HG03196 (cell line): ENCODE results near the gene SENP3.
A peak's percentile ranks its signal among the peaks of the same experiment; 100 is the strongest.

Experiments
- ATAC-seq: cut with Tn5 transposase; IDR thresholded peaks from one replicate; pipeline ENCODE4 v1.9.1; 2021; ENCODE audit not compliant: unreplicated experiment

Gene SENP3

GRCh38 chr17:7555320-7555948, 6.3 kb upstream of the SENP3 start:
- no peak for ATAC-seq

DNA sequence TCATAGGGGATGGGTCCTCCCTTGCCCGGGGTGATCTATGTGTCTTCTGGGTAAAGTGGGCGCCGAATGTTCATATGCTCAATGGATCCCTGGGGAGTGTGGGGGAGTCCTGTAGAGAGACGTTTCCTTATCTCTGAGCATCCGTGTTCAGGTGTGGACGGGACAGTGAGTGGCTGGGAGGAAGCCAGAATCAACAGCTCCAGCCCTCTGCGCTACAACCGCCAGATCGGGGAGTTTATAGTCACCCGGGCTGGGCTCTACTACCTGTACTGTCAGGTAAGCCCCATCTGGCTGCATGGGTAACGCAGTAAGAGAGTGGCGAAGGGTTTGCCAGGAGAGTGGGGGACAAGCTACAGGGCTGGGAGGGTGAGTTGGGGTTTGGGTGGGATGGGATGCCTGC, 5.1 kb upstream of the SENP3 start:
- ATAC-seq, result no peak

DNA sequence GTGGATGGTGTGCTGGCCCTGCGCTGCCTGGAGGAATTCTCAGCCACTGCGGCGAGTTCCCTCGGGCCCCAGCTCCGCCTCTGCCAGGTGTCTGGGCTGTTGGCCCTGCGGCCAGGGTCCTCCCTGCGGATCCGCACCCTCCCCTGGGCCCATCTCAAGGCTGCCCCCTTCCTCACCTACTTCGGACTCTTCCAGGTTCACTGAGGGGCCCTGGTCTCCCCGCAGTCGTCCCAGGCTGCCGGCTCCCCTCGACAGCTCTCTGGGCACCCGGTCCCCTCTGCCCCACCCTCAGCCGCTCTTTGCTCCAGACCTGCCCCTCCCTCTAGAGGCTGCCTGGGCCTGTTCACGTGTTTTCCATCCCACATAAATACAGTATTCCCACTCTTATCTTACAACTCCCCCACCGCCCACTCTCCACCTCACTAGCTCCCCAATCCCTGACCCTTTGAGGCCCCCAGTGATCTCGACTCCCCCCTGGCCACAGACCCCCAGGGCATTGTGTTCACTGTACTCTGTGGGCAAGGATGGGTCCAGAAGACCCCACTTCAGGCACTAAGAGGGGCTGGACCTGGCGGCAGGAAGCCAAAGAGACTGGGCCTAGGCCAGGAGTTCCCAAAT, 4.5 kb upstream of the SENP3 start:
- no peak for ATAC-seq

- ATAC-seq, result no peak
Observed at GRCh38 chr17:7557775-7558543, 3.8 kb upstream of the SENP3 start.

DNA sequence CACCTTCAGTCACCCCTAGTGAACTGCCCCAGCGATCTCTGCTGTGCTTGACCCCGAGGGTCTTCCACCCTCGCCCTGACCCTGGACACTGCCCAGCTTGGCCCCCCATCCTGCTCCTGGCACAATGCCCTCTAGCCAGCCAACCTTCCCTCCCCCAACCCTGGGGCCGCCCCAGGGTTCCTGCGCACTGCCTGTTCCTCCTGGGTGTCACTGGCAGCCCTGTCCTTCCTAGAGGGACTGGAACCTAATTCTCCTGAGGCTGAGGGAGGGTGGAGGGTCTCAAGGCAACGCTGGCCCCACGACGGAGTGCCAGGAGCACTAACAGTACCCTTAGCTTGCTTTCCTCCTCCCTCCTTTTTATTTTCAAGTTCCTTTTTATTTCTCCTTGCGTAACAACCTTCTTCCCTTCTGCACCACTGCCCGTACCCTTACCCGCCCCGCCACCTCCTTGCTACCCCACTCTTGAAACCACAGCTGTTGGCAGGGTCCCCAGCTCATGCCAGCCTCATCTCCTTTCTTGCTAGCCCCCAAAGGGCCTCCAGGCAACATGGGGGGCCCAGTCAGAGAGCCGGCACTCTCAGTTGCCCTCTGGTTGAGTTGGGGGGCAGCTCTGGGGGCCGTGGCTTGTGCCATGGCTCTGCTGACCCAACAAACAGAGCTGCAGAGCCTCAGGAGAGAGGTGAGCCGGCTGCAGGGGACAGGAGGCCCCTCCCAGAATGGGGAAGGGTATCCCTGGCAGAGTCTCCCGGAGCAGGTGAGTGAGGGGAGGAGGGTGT, 3.0 kb upstream of the SENP3 start, which contains the start of gene TNFSF13:
TNFSF13 (plus strand) TSS at position 207 of the 776 bp plus-strand sequence; CDS start at position 497, 290 bp downstream.
- no peak for ATAC-seq

GRCh38 chr17:7559320-7560171, 2.2 kb upstream of the SENP3 start:
- ATAC-seq, result no peak

DNA sequence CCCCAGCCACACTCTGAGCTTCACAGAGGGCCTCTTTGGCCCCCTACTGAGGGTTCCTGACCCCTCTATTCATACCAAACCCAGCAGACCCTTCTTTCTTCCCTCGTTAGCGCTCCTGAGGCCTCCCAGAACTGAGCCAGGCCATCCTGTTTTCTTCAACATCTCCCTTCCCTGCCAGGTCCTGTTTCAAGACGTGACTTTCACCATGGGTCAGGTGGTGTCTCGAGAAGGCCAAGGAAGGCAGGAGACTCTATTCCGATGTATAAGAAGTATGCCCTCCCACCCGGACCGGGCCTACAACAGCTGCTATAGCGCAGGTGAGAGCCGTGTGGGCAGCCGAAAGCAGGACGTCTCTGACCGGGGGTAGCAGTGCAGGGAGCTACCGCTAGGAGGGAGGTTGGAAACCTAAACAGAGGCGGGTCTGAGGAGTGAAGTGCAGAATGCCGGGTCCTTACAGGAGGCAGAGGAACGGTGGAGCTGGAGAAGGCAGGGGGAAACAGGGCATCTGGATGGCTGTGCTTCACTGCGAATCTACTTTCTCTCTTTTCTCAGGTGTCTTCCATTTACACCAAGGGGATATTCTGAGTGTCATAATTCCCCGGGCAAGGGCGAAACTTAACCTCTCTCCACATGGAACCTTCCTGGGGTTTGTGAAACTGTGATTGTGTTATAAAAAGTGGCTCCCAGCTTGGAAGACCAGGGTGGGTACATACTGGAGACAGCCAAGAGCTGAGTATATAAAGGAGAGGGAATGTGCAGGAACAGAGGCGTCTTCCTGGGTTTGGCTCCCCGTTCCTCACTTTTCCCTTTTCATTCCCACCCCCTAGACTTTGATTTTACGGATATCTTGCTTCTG, 1.3 kb upstream of the SENP3 start:
- ATAC-seq, result no peak

DNA sequence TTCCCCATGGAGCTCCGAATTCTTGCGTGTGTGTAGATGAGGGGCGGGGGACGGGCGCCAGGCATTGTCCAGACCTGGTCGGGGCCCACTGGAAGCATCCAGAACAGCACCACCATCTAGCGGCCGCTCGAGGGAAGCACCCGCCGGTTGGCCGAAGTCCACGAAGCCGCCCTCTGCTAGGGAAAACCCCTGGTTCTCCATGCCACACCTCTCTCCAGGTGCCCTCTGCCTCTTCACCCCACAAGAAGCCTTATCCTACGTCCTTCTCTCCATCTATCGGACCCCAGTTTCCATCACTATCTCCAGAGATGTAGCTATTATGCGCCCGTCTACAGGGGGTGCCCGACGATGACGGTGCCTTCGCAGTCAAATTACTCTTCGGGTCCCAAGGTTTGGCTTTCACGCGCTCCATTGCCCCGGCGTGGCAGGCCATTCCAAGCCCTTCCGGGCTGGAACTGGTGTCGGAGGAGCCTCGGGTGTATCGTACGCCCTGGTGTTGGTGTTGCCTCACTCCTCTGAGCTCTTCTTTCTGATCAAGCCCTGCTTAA, 617 bp upstream of the SENP3 start:
- ATAC-seq, result peak; percentile 48

- ATAC-seq, result no peak
Observed at GRCh38 chr17:7562208-7562605, 488 bp downstream of the SENP3 start.

GRCh38 chr17:7563115-7563869, 1.6 kb downstream of the SENP3 start:
- ATAC-seq, result no peak

- ATAC-seq, result no peak
Observed at GRCh38 chr17:7569571-7569970, 7.9 kb downstream of the SENP3 start.

- ATAC-seq, result no peak
Observed at GRCh38 chr17:7570351-7570750, 8.6 kb downstream of the SENP3 start.

DNA sequence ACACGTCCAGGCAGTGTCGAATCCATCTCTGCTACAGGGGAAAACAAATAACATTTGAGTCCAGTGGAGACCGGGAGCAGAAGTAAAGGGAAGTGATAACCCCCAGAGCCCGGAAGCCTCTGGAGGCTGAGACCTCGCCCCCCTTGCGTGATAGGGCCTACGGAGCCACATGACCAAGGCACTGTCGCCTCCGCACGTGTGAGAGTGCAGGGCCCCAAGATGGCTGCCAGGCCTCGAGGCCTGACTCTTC, 10.5 kb downstream of the SENP3 start:
- peak; percentile 87 for ATAC-seq

DNA sequence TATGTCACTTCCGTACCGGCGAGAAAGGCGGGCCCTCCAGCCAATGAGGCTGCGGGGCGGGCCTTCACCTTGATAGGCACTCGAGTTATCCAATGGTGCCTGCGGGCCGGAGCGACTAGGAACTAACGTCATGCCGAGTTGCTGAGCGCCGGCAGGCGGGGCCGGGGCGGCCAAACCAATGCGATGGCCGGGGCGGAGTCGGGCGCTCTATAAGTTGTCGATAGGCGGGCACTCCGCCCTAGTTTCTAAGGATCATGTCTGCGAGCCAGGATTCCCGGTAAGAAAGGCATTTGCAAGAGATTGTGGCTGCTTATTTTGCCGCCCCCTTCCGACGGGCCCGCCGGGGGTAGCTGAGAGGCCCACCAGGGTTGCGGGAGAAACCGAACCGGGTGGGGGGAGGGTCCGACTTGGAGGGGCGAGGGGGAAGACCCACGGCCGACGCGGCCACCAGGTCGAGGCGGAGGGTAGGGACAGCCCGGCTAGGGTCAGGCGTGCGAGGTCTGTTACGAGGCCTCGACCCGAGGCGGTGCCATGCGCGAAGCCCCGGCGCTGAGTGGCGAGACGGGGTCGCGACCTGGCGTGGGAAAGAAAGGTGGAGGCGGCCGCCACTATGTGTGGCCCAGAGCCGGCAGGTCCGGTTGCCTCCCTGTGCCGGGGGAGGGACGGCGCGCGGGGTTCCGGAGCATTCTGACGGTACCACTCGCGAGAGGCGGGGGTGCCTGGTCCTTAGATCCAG, 11.0 kb downstream of the SENP3 start:
- peak; percentile 9 for ATAC-seq

- no peak for ATAC-seq
Observed at GRCh38 chr17:7573324-7574080, 11.8 kb downstream of the SENP3 start.

- ATAC-seq, result no peak
Observed at GRCh38 chr17:7574176-7574953, 12.6 kb downstream of the SENP3 start.

DNA sequence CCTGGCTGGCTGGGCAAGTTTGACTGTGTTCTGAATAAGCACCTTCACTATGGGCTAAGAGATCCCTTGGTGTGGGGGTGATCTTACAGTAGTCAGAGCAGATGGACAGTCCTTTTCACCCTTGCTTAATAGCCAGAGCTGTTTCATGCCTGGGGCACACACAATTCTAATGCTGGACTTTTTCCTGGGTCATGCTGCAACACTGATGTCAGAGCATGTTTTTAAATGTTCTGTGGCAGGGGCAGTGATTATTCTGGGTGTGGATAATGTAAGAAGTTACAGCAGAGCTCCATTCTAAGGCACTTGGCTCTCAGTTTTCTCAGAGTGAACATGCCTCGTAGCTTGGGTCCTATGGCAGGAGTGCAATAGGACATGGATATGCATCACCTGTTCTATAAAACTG, 13.8 kb downstream of the SENP3 start:
- ATAC-seq, result no peak
